ENCODE measurements around the gene MRPS2.

DNA sequence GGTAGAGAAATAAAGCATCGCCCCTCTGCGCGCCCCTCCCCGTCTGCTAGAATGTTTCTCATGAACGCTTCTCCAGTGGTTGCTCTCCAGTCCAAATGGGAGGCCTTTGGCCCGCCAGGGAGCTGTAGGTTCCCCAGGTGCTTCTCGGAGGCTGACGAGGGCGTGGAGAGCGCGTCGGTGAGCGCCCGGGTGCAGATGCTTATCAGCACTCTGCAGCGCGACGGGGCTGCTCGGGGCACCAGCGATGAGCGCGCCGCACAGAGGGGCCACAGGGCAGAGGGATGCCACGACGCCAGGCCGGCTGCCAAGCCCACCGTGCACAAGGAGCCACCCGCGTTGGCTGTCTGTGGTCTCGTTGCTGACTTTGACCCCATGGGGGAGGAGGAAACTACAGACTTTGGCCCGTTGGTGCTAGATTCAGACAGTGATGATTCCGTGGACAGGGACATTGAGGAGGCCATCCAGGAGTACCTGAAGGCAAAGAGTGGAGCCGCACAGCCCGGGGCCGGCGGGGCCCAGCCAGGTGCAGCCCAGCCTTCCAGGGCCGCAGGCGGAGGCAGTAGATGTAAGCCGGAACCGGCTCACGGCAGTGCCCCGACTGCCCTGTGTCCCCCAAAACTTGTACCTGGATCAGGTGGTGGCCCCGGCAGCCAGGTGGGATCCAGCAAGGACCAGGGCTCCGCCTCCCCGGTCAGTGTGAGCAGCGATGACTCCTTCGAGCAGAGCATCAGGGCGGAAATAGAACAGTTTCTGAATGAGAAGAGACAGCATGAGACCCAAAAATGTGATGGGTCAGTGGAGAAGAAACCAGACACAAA is 15.8 kb upstream of the MRPS2 start:
- TF ChIP-seq, protein P1, sequence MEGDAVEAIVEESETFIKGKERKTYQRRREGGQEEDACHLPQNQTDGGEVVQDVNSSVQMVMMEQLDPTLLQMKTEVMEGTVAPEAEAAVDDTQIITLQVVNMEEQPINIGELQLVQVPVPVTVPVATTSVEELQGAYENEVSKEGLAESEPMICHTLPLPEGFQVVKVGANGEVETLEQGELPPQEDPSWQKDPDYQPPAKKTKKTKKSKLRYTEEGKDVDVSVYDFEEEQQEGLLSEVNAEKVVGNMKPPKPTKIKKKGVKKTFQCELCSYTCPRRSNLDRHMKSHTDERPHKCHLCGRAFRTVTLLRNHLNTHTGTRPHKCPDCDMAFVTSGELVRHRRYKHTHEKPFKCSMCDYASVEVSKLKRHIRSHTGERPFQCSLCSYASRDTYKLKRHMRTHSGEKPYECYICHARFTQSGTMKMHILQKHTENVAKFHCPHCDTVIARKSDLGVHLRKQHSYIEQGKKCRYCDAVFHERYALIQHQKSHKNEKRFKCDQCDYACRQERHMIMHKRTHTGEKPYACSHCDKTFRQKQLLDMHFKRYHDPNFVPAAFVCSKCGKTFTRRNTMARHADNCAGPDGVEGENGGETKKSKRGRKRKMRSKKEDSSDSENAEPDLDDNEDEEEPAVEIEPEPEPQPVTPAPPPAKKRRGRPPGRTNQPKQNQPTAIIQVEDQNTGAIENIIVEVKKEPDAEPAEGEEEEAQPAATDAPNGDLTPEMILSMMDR (IDR thresholded peaks at IDR 0.05), result no peak
- TF ChIP-seq POLR2A (IDR thresholded peaks at IDR 0.05), result no peak
- no peak for TF ChIP-seq EP300 (IDR thresholded peaks at IDR 0.05)
- no peak for TF ChIP-seq POLR2AphosphoS5 (IDR thresholded peaks at IDR 0.05)

All from suprapubic skin (tissue), 4 donors.